ENCODE results near the gene DAPK1.
A peak's percentile ranks its signal among the peaks of the same experiment; 100 is the strongest.

The DAPK1 gene

DNA sequence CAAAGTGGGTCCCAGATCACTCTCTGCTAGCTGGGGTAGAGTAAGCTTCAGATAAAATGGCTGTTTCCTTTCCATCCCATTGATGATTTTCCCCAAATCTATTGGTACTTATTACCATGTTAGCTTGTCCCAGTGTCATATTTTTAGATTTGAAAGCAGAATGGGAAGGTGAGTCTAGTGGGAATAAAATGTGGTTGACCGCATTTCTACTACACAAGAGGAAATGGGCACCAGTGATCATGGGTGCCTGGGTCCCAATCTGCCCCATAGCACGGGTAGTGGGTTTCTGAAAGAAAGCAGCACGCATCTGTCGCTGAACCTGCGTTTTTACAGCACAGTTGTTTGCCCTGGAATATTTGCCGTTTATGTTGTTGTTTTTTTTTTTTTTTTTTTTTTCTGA is 20.1 kb downstream of the DAPK1 start:
- H3K9me3 Mint-ChIP-seq: no peaks in the 10 kb centered on the region
- DNase-seq (no peak), ATAC-seq (no peak)
- no peak overlapping the region for H3K4me3 Mint-ChIP-seq
- no peak overlapping the region for H3K27ac Mint-ChIP-seq
- no peaks in the 10 kb centered on the region for H3K36me3 Mint-ChIP-seq (ENCODE audit: low read depth)
- H3K4me1 Mint-ChIP-seq: peaks cover 14% of the 10 kb centered on the region
- peaks cover 7% of the 10 kb centered on the region for H3K27me3 Mint-ChIP-seq

DNA sequence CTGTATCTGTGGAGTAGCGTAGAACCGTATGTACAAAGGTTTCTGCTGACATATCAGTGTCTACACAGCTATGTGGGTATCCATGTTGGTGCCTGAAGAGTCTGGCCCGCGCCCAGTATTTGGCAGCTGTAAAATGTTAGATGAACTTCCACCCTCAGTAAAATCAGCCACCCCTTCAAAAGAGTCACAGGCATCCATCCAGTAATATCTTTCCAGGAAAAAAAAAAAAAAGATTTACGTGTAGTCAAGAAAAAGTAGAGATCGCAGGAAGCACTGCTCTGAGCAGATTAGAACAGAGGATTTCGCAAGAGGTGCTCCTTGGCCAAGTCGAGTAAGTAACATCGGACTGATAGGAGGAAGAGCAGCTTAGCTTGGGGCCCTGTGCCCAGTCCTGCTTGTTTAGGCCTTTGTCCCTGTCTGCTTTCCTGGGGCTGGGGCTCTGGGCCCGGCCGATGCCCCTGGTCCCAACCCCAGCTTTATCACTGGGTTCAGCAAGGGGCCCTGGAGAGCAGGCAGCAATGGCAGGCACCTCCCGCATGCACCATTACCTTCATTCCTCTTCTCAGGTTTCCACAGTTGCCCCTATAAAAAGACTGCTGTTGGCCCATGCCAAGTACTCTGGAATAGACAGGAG is 21.2 kb downstream of the DAPK1 start:
- no peak for ATAC-seq
- Mint-ChIP-seq H3K27me3 (peaks cover 7% of the 10 kb centered on the region), H3K9me3 (no peaks in the 10 kb centered on the region), H3K27ac (no peak overlapping the region), H3K36me3 (ENCODE audit: low read depth) (no peaks in the 10 kb centered on the region), H3K4me1 (peaks cover 14% of the 10 kb centered on the region), H3K4me3 (no peak overlapping the region)
- no peak for DNase-seq

DNA sequence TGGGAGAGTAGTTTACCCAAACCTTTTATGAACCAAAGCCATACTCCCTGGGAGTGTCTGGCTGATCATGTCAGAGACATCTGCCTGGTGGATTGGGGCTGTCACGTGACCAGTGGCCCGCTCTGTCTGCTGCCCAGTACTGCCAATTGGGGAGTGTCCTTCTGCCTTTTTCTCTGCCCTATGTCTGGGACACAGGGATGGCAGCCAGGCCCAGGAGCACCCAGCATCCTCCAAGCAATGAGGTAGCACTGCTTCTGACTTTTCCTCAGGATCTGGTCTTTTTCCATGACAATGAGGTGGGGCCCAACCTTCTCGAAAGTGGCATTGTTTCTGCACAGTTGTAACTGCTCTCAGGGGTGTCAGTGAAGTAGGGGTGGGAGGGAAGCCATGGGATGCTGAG is 21.8 kb downstream of the DAPK1 start:
- ATAC-seq (no peak), DNase-seq (no peak)
- H3K27me3 Mint-ChIP-seq: peaks cover 7% of the 10 kb centered on the region
- no peaks in the 10 kb centered on the region for H3K36me3 Mint-ChIP-seq (ENCODE audit: low read depth)
- H3K9me3 Mint-ChIP-seq: no peaks in the 10 kb centered on the region
- H3K27ac Mint-ChIP-seq: no peak overlapping the region
- H3K4me3 Mint-ChIP-seq: no peak overlapping the region
- H3K4me1 Mint-ChIP-seq: peaks cover 14% of the 10 kb centered on the region

DNA sequence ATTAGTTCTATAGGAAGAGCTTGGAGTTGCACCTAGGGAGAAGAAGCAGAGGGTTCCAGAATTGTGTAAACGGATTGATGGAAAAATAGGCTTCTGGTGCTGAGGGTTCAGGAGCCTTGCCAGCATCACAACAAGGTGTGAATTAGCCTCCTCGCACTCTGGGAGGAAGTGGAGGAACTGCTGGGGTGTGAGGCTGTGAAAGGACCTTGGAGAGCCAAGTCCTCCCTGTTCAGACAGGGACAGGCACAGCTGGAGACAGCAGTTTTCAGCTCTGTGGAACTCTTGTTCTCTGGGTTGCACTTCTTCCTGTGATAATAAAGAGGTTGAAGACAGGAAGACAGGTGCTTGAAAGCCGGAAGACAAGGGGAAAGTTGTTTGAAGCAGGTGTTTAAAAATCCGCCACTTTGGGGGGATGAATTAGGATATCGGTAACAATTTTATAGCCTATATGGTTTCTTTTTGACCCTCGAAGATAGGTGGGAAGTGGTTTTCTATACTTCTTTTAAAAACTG is 22.6 kb downstream of the DAPK1 start:
- Mint-ChIP-seq H3K4me1 (peaks cover 14% of the 10 kb centered on the region), H3K27me3 (peaks cover 7% of the 10 kb centered on the region), H3K27ac (no peak overlapping the region), H3K36me3 (ENCODE audit: low read depth) (no peaks in the 10 kb centered on the region), H3K9me3 (no peaks in the 10 kb centered on the region), H3K4me3 (no peak overlapping the region)
- DNase-seq (no peak), ATAC-seq (no peak)

DNA sequence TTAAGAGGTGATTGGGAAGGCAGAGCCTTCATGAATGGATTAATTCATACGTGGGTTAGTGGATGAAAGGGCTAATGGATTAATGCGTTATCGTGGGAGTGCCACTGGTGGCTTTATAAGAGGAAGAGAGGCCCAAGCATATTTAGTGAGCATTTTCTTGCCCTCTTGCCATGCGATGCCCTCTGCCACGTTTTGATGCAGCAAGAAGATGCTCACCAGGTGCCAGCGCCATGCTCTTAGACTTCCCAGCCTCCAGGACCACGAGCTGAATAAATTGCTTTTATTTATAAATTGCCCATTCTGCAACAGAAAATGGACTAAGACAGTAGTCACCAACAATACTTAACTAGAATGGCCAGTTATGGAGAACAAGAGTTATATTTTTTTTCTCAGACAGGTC is 24.2 kb downstream of the DAPK1 start:
- ATAC-seq: no peak
- H3K27ac Mint-ChIP-seq: no peak overlapping the region
- H3K4me1 Mint-ChIP-seq: peaks cover 7% of the 10 kb centered on the region
- DNase-seq: no peak
- H3K9me3 Mint-ChIP-seq: no peaks in the 10 kb centered on the region
- H3K27me3 Mint-ChIP-seq: peaks cover 7% of the 10 kb centered on the region
- no peaks in the 10 kb centered on the region for H3K36me3 Mint-ChIP-seq (ENCODE audit: low read depth)
- no peak overlapping the region for H3K4me3 Mint-ChIP-seq

DNA sequence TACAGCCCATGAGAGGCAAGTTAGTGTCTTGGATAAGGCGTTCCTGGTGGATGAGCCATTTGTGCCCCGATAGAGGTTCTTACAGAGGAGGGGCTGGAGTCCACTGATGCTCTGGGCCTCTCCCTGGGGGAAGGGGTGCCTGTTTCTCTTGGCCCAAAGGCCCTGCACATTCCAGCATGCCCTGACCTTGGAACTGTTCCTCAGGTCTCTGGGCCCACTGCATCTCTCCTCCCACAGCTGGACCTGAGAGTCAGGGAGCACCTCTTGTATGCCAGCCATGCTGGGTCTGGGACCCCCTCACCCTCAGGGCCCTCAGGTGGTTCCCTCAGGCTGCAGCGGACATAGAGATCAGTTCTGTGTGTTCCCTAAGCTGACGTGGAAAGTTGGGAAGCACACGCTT is 26.4 kb downstream of the DAPK1 start:
- peaks cover 2% of the 10 kb centered on the region for H3K4me1 Mint-ChIP-seq
- H3K27ac Mint-ChIP-seq: no peak overlapping the region
- ATAC-seq: no peak
- no peaks in the 10 kb centered on the region for H3K36me3 Mint-ChIP-seq (ENCODE audit: low read depth)
- DNase-seq: no peak
- no peak overlapping the region for H3K4me3 Mint-ChIP-seq
- peaks cover 4% of the 10 kb centered on the region for H3K27me3 Mint-ChIP-seq
- H3K9me3 Mint-ChIP-seq: no peaks in the 10 kb centered on the region

DNA sequence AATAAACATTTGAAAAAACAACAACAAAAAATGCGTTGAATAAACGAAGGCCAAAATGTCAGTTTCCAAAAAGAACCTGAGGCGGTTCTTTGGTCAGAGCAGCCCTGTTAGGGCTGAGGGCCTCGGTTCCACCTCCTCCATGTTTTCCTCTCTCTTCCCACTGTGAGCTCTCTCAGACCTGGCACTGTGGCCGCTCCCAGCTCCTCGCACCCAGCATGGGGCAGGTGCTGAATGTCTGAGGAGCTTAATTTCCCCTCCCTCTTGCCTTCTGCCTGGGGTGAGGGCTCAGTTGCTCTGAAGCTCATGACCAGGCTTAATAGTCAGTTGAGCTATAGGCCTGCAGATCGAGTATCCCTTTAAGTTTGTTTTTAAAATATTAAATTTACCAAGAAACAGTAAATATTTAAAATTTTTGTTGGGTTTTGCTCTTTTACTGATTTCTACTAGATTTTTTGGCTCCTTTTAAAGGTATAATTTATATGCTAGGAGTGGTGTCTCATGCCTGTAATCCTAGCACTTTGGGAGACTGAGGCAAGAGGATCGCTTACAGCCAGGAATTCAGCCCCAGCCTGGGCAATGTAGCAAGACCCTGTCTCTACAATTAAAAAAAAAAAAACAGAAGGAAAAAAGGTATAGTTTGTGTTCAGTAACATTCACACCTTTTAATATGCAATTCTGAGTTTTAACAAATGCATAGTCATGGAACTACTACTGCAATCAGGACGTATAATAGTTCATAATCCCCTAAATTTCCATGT is 28.1 kb downstream of the DAPK1 start:
- Mint-ChIP-seq H3K27me3 (no peaks in the 10 kb centered on the region), H3K27ac (no peak overlapping the region), H3K9me3 (no peaks in the 10 kb centered on the region), H3K4me1 (no peaks in the 10 kb centered on the region), H3K4me3 (no peak overlapping the region), H3K36me3 (ENCODE audit: low read depth) (no peaks in the 10 kb centered on the region)
- no peak for DNase-seq
- ATAC-seq: no peak

DNA sequence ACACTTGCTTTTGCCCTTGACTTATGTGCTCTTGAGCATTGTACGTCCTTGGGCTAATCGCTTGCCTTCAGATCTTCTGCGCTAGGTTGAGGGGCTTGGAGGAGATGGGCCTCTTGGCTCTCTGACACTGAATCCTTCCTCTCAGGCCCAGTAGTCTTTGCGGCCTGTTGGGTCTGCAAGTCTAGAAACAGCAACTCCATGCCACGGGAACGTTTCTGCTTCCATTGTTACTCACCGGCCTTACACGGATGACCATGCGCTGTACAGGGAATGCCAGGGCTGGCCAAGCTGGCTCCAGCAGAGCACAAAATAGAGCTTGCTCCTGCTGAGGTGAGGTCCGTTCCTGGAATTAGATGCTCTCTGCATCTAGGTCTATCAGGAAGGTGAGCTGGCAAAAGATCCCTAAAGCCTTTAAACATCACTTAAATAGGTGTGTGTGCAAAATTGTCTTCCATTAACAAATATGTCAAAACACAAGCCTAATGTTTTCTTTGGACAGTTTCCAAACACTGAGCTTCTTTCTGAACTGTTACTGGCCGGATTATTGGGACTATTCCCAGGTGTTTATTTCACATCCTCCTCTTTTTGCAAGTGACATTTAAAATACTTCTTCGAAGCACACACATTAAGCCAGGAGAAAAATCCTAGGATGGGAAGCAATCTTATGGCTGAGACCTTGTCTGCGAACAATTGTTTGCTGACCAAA is 29.7 kb downstream of the DAPK1 start:
- no peaks in the 10 kb centered on the region for H3K4me1 Mint-ChIP-seq
- no peaks in the 10 kb centered on the region for H3K9me3 Mint-ChIP-seq
- no peaks in the 10 kb centered on the region for H3K36me3 Mint-ChIP-seq (ENCODE audit: low read depth)
- no peak for DNase-seq
- no peak overlapping the region for H3K4me3 Mint-ChIP-seq
- no peak for ATAC-seq
- no peaks in the 10 kb centered on the region for H3K27me3 Mint-ChIP-seq
- H3K27ac Mint-ChIP-seq: no peak overlapping the region

DNA sequence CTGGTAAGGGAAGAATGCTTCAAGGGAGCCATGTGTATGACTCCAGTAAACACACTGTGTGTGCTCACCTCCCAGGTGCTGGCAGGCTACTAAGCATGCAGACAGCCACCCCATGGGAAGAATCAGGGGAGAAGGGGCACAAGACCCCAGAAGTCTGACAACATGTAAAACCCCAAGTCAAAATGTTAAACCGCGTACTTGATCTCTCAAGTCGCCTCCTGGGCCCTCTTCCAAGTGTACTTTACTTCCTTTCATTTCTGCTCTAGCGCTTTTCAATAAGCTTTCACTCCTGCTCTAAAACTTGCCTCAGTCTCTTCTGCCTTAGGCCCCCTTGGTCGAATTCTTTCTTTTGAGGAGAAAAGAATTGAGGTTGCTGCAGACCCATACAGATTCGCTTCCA is 31.3 kb downstream of the DAPK1 start:
- H3K36me3 Mint-ChIP-seq (ENCODE audit: low read depth): no peaks in the 10 kb centered on the region
- no peak for DNase-seq
- H3K4me3 Mint-ChIP-seq: no peak overlapping the region
- H3K9me3 Mint-ChIP-seq: no peaks in the 10 kb centered on the region
- ATAC-seq: no peak
- H3K27me3 Mint-ChIP-seq: no peaks in the 10 kb centered on the region
- H3K27ac Mint-ChIP-seq: no peak overlapping the region
- no peaks in the 10 kb centered on the region for H3K4me1 Mint-ChIP-seq

DNA sequence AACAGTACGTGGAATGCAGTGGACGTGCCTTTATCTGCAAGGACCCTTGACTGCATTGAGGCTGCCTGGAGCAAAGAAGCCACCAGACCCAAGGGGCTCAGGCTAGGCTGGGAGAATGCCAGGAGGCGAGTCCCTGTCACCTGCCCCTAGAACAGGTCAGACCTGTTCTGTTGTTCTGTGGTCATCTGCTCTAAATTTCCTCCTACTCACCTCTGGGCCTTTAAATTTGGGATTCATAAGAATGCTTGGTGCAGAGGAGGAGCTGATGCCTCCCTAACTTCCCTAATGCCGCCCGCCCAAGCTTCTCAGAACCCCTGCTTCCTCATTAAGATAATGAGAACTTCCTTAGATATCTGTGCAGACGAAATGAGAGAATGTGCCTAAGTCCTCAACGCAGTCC is 32.0 kb downstream of the DAPK1 start:
- Mint-ChIP-seq H3K36me3 (ENCODE audit: low read depth) (no peaks in the 10 kb centered on the region), H3K9me3 (no peaks in the 10 kb centered on the region), H3K27me3 (no peaks in the 10 kb centered on the region), H3K4me1 (no peaks in the 10 kb centered on the region), H3K4me3 (no peak overlapping the region), H3K27ac (no peak overlapping the region)
- ATAC-seq (no peak), DNase-seq (no peak)

DNA sequence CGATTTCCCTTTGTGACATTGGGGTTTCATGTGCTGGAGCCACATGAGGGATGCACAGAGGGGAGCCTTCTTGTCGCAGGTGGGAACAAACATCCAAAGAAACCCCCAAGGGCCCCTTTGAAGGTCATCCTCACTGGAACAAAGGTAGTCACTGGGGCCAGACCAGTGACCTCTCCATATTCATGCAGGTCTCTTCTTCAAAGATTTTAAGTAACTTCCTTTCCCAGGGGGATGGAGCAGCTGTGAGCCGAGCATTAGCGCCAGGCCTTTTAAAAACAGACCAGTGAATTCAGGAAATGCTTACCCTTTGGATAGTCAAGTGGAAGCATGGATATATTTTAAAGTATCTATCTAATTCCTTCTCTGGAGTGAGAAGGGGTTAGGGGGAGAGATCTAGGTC is 33.0 kb downstream of the DAPK1 start:
- H3K36me3 Mint-ChIP-seq (ENCODE audit: low read depth): no peaks in the 10 kb centered on the region
- no peaks in the 10 kb centered on the region for H3K9me3 Mint-ChIP-seq
- DNase-seq (no peak), ATAC-seq (no peak)
- H3K4me3 Mint-ChIP-seq: no peak overlapping the region
- no peaks in the 10 kb centered on the region for H3K27me3 Mint-ChIP-seq
- no peak overlapping the region for H3K27ac Mint-ChIP-seq
- peaks cover 6% of the 10 kb centered on the region for H3K4me1 Mint-ChIP-seq

DNA sequence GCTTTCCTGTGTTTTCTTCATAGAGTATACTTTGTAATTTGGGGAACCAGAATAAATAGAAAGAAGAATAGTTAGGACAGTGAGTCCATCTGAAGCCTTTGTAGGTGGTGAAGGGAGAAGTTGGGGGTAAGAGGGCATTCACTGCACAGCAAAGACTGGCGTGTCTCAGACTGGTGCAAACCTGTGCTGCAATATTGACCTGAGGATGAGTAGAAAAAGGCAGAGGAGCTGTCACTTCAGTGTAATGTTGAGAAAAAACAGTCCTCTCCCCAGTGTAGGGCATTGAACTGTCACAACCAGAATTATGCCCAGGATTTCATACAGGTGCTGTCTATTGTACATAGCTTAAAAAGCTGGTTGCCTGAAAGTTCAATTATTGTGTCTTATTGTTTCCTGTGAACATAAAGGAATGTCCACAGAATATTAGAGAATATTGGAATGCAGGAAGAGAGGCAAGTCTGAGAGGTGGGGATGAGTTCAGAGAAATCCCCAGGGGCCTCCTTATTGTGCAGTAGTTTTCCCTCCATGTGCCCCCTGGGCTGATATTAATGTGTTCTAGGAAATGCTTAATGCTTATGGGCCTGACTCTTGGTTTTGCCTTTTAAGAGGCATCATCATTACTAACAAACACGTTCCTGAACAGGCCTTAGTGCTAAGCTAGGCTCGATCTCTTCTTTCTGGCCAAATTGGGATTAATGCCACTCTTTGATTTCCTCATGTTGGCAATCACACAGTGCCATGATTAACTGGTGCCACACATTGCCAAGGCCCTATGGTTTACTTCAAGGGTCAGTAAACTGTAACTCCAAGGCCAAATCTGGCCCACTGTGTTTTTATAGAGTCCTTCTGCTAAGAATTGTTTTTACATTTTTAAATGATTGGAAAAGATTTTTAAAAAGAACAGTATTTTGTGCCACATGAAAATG is 34.0 kb downstream of the DAPK1 start:
- H3K36me3 Mint-ChIP-seq (ENCODE audit: low read depth): no peaks in the 10 kb centered on the region
- H3K4me1 Mint-ChIP-seq: peaks cover 12% of the 10 kb centered on the region
- no peak overlapping the region for H3K4me3 Mint-ChIP-seq

DNA sequence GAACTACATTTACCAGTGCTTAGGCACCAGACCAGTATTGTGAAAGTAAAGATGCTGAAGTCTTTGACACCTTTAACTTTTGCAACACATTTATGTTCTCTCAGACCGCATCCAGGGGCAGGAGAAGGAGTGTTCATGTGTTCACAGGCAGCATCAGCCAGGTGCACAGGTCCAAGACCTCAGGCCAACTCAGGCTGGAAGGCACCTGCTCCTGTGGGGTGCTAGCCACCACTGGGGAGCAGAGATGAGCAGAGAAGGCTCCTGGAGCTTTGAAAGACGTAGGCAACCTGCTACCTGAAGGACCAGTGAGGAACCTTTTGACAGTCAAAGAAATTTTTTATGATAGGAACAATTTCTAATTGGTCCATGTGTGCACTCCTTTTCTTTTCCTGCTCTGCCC is 35.6 kb downstream of the DAPK1 start:
- no peak overlapping the region for H3K4me3 Mint-ChIP-seq
- H3K36me3 Mint-ChIP-seq (ENCODE audit: low read depth): no peaks in the 10 kb centered on the region
- ATAC-seq: no peak
- H3K27ac Mint-ChIP-seq: no peak overlapping the region
- peaks cover 2% of the 10 kb centered on the region for H3K27me3 Mint-ChIP-seq
- no peaks in the 10 kb centered on the region for H3K9me3 Mint-ChIP-seq
- DNase-seq: no peak
- peaks cover 12% of the 10 kb centered on the region for H3K4me1 Mint-ChIP-seq

More for the DNA sequence above, 34.0 kb downstream of the DAPK1 start:
- Mint-ChIP-seq H3K27me3 (no peaks in the 10 kb centered on the region), H3K9me3 (no peaks in the 10 kb centered on the region), H3K27ac (peak overlapping the region; percentile 33)
- no peak for DNase-seq
- ATAC-seq: no peak

DNA sequence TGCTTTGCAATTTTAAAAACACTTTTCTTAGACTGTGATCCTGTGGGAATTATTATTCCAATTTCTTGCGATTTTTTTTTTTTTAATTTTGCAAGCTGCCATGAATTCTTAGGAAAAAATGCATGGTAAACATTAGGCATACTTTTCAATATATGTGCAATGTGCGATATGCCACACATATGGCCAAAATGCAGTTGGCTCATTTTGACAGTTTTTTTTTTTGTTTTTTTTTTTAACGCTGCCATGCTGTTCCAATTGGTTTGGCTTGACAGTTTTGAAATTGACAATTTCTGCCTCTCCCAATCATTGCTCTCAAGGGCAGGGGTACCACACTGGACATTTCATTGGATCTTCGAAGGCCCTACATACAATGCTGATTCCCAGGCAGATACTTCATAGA is 36.4 kb downstream of the DAPK1 start:
- H3K9me3 Mint-ChIP-seq: no peaks in the 10 kb centered on the region
- DNase-seq (no peak), ATAC-seq (no peak)
- H3K27me3 Mint-ChIP-seq: peaks cover 3% of the 10 kb centered on the region
- H3K27ac Mint-ChIP-seq: no peak overlapping the region
- no peak overlapping the region for H3K4me3 Mint-ChIP-seq
- H3K36me3 Mint-ChIP-seq (ENCODE audit: low read depth): no peaks in the 10 kb centered on the region
- peaks cover 12% of the 10 kb centered on the region for H3K4me1 Mint-ChIP-seq

Data from activated naive CD8-positive, alpha-beta T cell treated with anti-CD3 and anti-CD28 coated beads, Interleukin-2, amount 50 U/mL, for 24 hours (primary cell).